Activated CD4-positive, alpha-beta T cell treated with anti-CD3 and anti-CD28 coated beads, Interleukin-2, amount 50 U/mL, for 1 hour (primary cell): ENCODE data around the gene KLF13.

Source experiments
- DNase-seq: peaks from one replicate; pipeline ENCODE4 v3.0.0-alpha.2; 2020

KLF13 gene

GRCh38 chr15:31405200-31405920 is 78.7 kb downstream of the KLF13 start:
- no peak for DNase-seq

- no peak for DNase-seq
Measured at GRCh38 chr15:31407376-31407775, 80.7 kb downstream of the KLF13 start.

- DNase-seq = no peak
Measured at GRCh38 chr15:31407851-31408250, 81.2 kb downstream of the KLF13 start.

GRCh38 chr15:31408724-31409123 is 82.1 kb downstream of the KLF13 start:
- DNase-seq = no peak

GRCh38 chr15:31409171-31409570 is 82.5 kb downstream of the KLF13 start:
- no peak for DNase-seq

GRCh38 chr15:31412824-31413223 is 86.2 kb downstream of the KLF13 start:
- DNase-seq = no peak

- no peak for DNase-seq
Measured at GRCh38 chr15:31415201-31415600, 88.6 kb downstream of the KLF13 start.

- DNase-seq = no peak
Measured at GRCh38 chr15:31419820-31420219, 93.2 kb downstream of the KLF13 start.

GRCh38 chr15:31427411-31427810 is 100.8 kb downstream of the KLF13 start:
- DNase-seq = no peak
